OCI-LY3 (cell line): ENCODE results near the gene RHBDF2.

ENCODE experiments used
- CTCF ChIP-seq: fragments of 200-600, 300-600 bp; sonication (generic); IDR thresholded peaks from 2 replicates; pipeline ENCODE4 v1.5.1; 2014; ENCODE audit warnings: antibody characterized with exemption, low read length, low read depth
- EZH2phosphoT487 ChIP-seq: fragments of 200-600 bp; shearing (Covaris generic); IDR thresholded peaks from 2 replicates; pipeline ENCODE4 v1.6.1; 2018; ENCODE audit warnings: antibody characterized with exemption, mixed run types, low read depth

GRCh38 chr17:76446449-76447231, 54.6 kb downstream of the RHBDF2 start:
- TF ChIP-seq CTCF (no peak), EZH2phosphoT487 (no peak)
